ENCODE results near the gene DRP2.

Gene DRP2

GRCh38 chrX:101241531-101241930 lies 21.9 kb downstream of the DRP2 start:
- Histone ChIP-seq H2AFZ (ENCODE audit: low read depth, low read length) (no peak overlapping the region), H3K4me3 (ENCODE audit: low read length) (no peak overlapping the region), H3K9me3 (ENCODE audit: insufficient read depth, low read length) (no peaks in the 10 kb centered on the region), H3K4me1 (ENCODE audit: low read length) (no peaks in the 10 kb centered on the region), H3K79me2 (ENCODE audit: low read length) (no peaks in the 10 kb centered on the region), H4K20me1 (ENCODE audit: insufficient read depth, low read length) (no peaks in the 10 kb centered on the region), H3K4me2 (ENCODE audit: low read length) (no peak overlapping the region), H3K27ac (ENCODE audit: low read length) (no peak overlapping the region), H3K9ac (ENCODE audit: low read length) (no peak overlapping the region), H3K36me3 (replicated peaks; ENCODE audit: low read depth, low read length) (no peaks in the 10 kb centered on the region), H3K27me3 (ENCODE audit: low read depth, low read length) (no peaks in the 10 kb centered on the region)
- TF ChIP-seq EZH2phosphoT487 (IDR thresholded peaks at IDR 0.05; ENCODE audit: low read depth), result no peak
- TF ChIP-seq, protein P1, sequence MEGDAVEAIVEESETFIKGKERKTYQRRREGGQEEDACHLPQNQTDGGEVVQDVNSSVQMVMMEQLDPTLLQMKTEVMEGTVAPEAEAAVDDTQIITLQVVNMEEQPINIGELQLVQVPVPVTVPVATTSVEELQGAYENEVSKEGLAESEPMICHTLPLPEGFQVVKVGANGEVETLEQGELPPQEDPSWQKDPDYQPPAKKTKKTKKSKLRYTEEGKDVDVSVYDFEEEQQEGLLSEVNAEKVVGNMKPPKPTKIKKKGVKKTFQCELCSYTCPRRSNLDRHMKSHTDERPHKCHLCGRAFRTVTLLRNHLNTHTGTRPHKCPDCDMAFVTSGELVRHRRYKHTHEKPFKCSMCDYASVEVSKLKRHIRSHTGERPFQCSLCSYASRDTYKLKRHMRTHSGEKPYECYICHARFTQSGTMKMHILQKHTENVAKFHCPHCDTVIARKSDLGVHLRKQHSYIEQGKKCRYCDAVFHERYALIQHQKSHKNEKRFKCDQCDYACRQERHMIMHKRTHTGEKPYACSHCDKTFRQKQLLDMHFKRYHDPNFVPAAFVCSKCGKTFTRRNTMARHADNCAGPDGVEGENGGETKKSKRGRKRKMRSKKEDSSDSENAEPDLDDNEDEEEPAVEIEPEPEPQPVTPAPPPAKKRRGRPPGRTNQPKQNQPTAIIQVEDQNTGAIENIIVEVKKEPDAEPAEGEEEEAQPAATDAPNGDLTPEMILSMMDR (IDR thresholded peaks at IDR 0.05; ENCODE audit: low read depth, low read length), result no peak

- Histone ChIP-seq H3K4me1 (ENCODE audit: low read length) (no peaks in the 10 kb centered on the region), H3K36me3 (replicated peaks; ENCODE audit: low read depth, low read length) (no peaks in the 10 kb centered on the region), H2AFZ (ENCODE audit: low read depth, low read length) (no peak overlapping the region), H4K20me1 (ENCODE audit: insufficient read depth, low read length) (no peaks in the 10 kb centered on the region), H3K27ac (ENCODE audit: low read length) (no peak overlapping the region), H3K9ac (ENCODE audit: low read length) (no peak overlapping the region), H3K27me3 (ENCODE audit: low read depth, low read length) (no peaks in the 10 kb centered on the region), H3K9me3 (ENCODE audit: insufficient read depth, low read length) (no peaks in the 10 kb centered on the region), H3K4me2 (ENCODE audit: low read length) (no peak overlapping the region), H3K79me2 (ENCODE audit: low read length) (no peaks in the 10 kb centered on the region), H3K4me3 (ENCODE audit: low read length) (no peak overlapping the region)
- TF ChIP-seq EZH2phosphoT487 (IDR thresholded peaks at IDR 0.05; ENCODE audit: low read depth), result no peak
Measured at GRCh38 chrX:101252634-101253033, 33.0 kb downstream of the DRP2 start.

DNA sequence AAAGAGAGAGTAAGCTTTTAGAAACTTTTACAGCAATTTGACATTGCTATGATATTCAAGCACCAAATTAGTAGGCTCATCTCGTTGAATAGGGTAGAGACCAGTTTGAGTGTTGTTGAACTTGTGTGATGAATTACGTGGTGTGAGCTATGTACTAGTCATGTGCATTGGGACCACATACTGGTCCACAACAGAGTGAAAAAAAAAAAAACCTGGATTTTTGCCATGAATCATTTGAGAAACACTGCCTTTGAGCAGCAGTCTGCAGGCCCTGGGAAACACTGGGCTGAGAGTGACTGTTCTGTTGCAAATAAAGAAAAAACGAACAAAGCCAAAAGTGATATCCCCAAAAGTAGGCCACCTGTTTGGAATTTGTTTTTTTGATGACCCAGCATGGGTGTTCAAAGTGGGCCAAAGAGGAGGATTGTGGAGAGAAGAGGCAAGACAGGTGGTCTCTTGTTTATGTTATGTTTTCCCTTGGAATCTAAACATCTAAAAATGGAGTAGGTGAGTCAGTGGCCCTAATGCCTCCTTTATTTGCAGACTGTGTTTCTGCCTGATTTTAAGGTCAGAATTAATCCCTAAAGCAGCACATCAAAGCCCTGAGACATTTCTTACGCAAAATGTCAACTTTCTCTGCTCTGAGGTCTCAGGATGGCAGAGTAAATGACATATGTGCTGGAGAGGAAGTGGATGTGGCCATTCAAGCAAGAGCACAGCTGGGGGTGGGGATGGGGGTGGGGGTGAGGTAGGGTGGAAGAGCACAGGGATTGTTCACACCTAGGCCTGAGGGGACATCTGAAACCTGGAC lies 38.1 kb downstream of the DRP2 start:
- H3K79me2 ChIP-seq (ENCODE audit: low read length), result no peaks in the 10 kb centered on the region
- no peaks in the 10 kb centered on the region for H3K9me3 ChIP-seq (ENCODE audit: insufficient read depth, low read length)
- no peak overlapping the region for H3K4me3 ChIP-seq (ENCODE audit: low read length)
- TF ChIP-seq, protein P1 (IDR thresholded peaks at IDR 0.05; ENCODE audit: low read depth, low read length), result no peak
- no peak for TF ChIP-seq EZH2phosphoT487 (IDR thresholded peaks at IDR 0.05; ENCODE audit: low read depth)
- H3K9ac ChIP-seq (ENCODE audit: low read length), result no peak overlapping the region
- H3K4me1 ChIP-seq (ENCODE audit: low read length), result no peaks in the 10 kb centered on the region
- H3K27me3 ChIP-seq (ENCODE audit: low read depth, low read length), result no peaks in the 10 kb centered on the region
- no peaks in the 10 kb centered on the region for H3K36me3 ChIP-seq (replicated peaks; ENCODE audit: low read depth, low read length)
- H4K20me1 ChIP-seq (ENCODE audit: insufficient read depth, low read length), result no peaks in the 10 kb centered on the region
- H2AFZ ChIP-seq (ENCODE audit: low read depth, low read length), result no peak overlapping the region
- no peak overlapping the region for H3K4me2 ChIP-seq (ENCODE audit: low read length)
- H3K27ac ChIP-seq (ENCODE audit: low read length), result no peak overlapping the region

GRCh38 chrX:101258259-101258581 lies 38.6 kb downstream of the DRP2 start:
- no peaks in the 10 kb centered on the region for H4K20me1 ChIP-seq (ENCODE audit: insufficient read depth, low read length)
- no peak overlapping the region for H3K4me2 ChIP-seq (ENCODE audit: low read length)
- H3K4me3 ChIP-seq (ENCODE audit: low read length), result no peak overlapping the region
- no peak overlapping the region for H3K9ac ChIP-seq (ENCODE audit: low read length)
- no peaks in the 10 kb centered on the region for H3K4me1 ChIP-seq (ENCODE audit: low read length)
- H3K27me3 ChIP-seq (ENCODE audit: low read depth, low read length), result no peaks in the 10 kb centered on the region
- no peak for TF ChIP-seq EZH2phosphoT487 (IDR thresholded peaks at IDR 0.05; ENCODE audit: low read depth)
- TF ChIP-seq, protein P1 (IDR thresholded peaks at IDR 0.05; ENCODE audit: low read depth, low read length), result no peak
- no peaks in the 10 kb centered on the region for H3K36me3 ChIP-seq (replicated peaks; ENCODE audit: low read depth, low read length)
- H3K79me2 ChIP-seq (ENCODE audit: low read length), result no peaks in the 10 kb centered on the region
- H3K9me3 ChIP-seq (ENCODE audit: insufficient read depth, low read length), result no peaks in the 10 kb centered on the region
- no peak overlapping the region for H3K27ac ChIP-seq (ENCODE audit: low read length)
- no peak overlapping the region for H2AFZ ChIP-seq (ENCODE audit: low read depth, low read length)
